Upper lobe of left lung (tissue), 6 donors: ENCODE measurements around the gene KRTAP4-9. TPM values are rescaled to one million over a fixed set of nuclear protein-coding genes. Genes with fewer than 3 reads are reported as not detected.
A peak's percentile ranks its signal among the peaks of the same experiment; 100 is the strongest.
"Not testable (repeated sequence)": the region's sequence is repeated elsewhere in the genome, so short reads cannot be mapped to it uniquely, and the experiment has no call there.

Experiments
- ATAC-seq, 2 donors: fragments of 200-7000 bp; cut with Tn5 transposase; one replicate each; pipeline ENCODE4 v1.9.1; 2022; ENCODE audit warnings: mild to moderate bottlenecking in 2 of 2, moderate library complexity in 2 of 2; ENCODE audit not compliant: low FRiP score in 2 of 2
- DNase-seq, 2 donors: peaks; one replicate each; pipeline ENCODE4 v3.0.0-alpha.2; 2019 to 2020
- H3K27ac ChIP-seq, 4 donors: fragments of 200-600 bp; sonication (generic); one replicate each; pipeline ENCODE4 v1.5.1; 2016 to 2019
- H3K27me3 ChIP-seq, 4 donors: fragments of 200-600 bp; sonication (generic); one replicate each; pipeline ENCODE4 v1.5.1; 2017 to 2019
- H3K36me3 ChIP-seq, 4 donors: fragments of 200-600 bp; sonication (generic); one replicate each; pipeline ENCODE4 v1.5.1; 2016 to 2019
- H3K4me1 ChIP-seq, 4 donors: fragments of 200-600 bp; sonication (generic); one replicate each; pipeline ENCODE4 v1.5.1; 2018 to 2019
- H3K4me3 ChIP-seq, 4 donors: fragments of 200-600 bp; sonication (generic); one replicate each; pipeline ENCODE4 v1.5.1; 2017 to 2019; ENCODE audit warnings: mild to moderate bottlenecking in 2 of 4, moderate library complexity in 1 of 4
- H3K9me3 ChIP-seq, 4 donors: fragments of 200-600 bp; sonication (generic); one replicate each; pipeline ENCODE4 v1.5.1; 2018 to 2019
- CTCF ChIP-seq, 6 experiments: fragments of 450-650 bp in 4 of 6; fragments of 200-600 bp in 2 of 6; sonication (generic) in 2 of 6; IDR thresholded peaks; one replicate each; pipeline ENCODE4 v1.5.1; 2016 to 2019; ENCODE audit warnings: antibody characterized with exemption in 6 of 6
- EP300 ChIP-seq, 4 donors: sonication (generic); formaldehyde crosslinking; IDR thresholded peaks; one replicate each; pipeline ENCODE4 v1.5.1; 2017; ENCODE audit warnings: antibody characterized with exemption in 4 of 4, control low read depth in 2 of 4
- POLR2A ChIP-seq, 4 donors: fragments of 450-650 bp; IDR thresholded peaks; one replicate each; pipeline ENCODE4 v1.5.1; 2016 to 2017; ENCODE audit warnings: antibody characterized with exemption in 4 of 4, mild to moderate bottlenecking in 2 of 4
- POLR2AphosphoS5 ChIP-seq, 2 donors: sonication (generic); formaldehyde crosslinking; IDR thresholded peaks; one replicate each; pipeline ENCODE4 v1.5.1; 2017; ENCODE audit warnings: antibody characterized with exemption in 2 of 2
- WGBS, 2 donors: methylation state at CpG; one replicate each; pipeline ENCODE4 v1.1.5; 2017 to 2018; 5-methylcytosine and 5-hydroxymethylcytosine counted together
- total RNA-seq, 6 donors: library from RNA; depleted of rRNA in 4 of 6; stranded (reverse); fragments of >200 nt in 4 of 6; gene quantifications; one replicate each; pipeline versions ENCODE4 v1.1.0 to v1.2.1, GENCODE V29; 2016 to 2021
- donor health status: DM: no; HTN: no; CAD: no; lungs with moderate emphysema.
- donor health status: DM: no; HTN: yes; CAD: no; lungs with severe emphysema.

Gene KRTAP4-9
- total RNA-seq, 6 donors from 2014 or later, result not detected

- H3K27ac ChIP-seq, result no peak overlapping the region
- no peaks in the 10 kb centered on the region for H3K36me3 ChIP-seq
- H3K9me3 ChIP-seq, result no peaks in the 10 kb centered on the region
- DNase-seq, result no peak
- TF ChIP-seq POLR2A (IDR thresholded peaks at IDR 0.05) (no peak), CTCF (IDR thresholded peaks at IDR 0.05) (no peak), EP300 (IDR thresholded peaks at IDR 0.05) (no peak), POLR2AphosphoS5 (IDR thresholded peaks at IDR 0.05) (no peak)
- H3K27me3 ChIP-seq, result no peaks in the 10 kb centered on the region
- H3K4me3 ChIP-seq, result no peak overlapping the region
- WGBS, 2 donors, result 100% methylated on average over 2 of the region's 2 CpGs
- no peak for ATAC-seq
- H3K4me1 ChIP-seq, result no peaks in the 10 kb centered on the region
These were observed 19.9 kb downstream of the KRTAP4-9 start for GRCh38 chr17:41125064-41125463.

GRCh38 chr17:41126412-41126811 lies 21.2 kb downstream of the KRTAP4-9 start:
- no peak overlapping the region for H3K27ac ChIP-seq
- WGBS, 2 donors, result 75 to 79% methylated on average over 3 of the region's 3 CpGs
- no peaks in the 10 kb centered on the region for H3K4me1 ChIP-seq
- DNase-seq (no peak), ATAC-seq (no peak)
- H3K27me3 ChIP-seq, result no peaks in the 10 kb centered on the region
- H3K36me3 ChIP-seq, result no peaks in the 10 kb centered on the region
- no peaks in the 10 kb centered on the region for H3K9me3 ChIP-seq
- TF ChIP-seq EP300 (IDR thresholded peaks at IDR 0.05) (no peak), CTCF (IDR thresholded peaks at IDR 0.05) (no peak), POLR2A (IDR thresholded peaks at IDR 0.05) (no peak), POLR2AphosphoS5 (IDR thresholded peaks at IDR 0.05) (no peak)
- no peak overlapping the region for H3K4me3 ChIP-seq

- no peaks in the 10 kb centered on the region for H3K36me3 ChIP-seq
- no peak overlapping the region for H3K4me3 ChIP-seq
- H3K27ac ChIP-seq, result no peak overlapping the region
- 56 to 61% methylated on average over 1 of the region's 1 CpG for WGBS, 2 donors
- TF ChIP-seq EP300 (IDR thresholded peaks at IDR 0.05) (no peak), CTCF (IDR thresholded peaks at IDR 0.05) (no peak), POLR2A (IDR thresholded peaks at IDR 0.05) (no peak), POLR2AphosphoS5 (IDR thresholded peaks at IDR 0.05) (no peak)
- no peaks in the 10 kb centered on the region for H3K4me1 ChIP-seq
- H3K9me3 ChIP-seq, result no peaks in the 10 kb centered on the region
- ATAC-seq, result no peak
- no peak for DNase-seq
- H3K27me3 ChIP-seq, result no peaks in the 10 kb centered on the region
These were observed 22.2 kb downstream of the KRTAP4-9 start for GRCh38 chr17:41127371-41127770.

GRCh38 chr17:41131979-41132378 lies 26.8 kb downstream of the KRTAP4-9 start:
- H3K4me3 ChIP-seq, result no peak overlapping the region
- DNase-seq (no peak), ATAC-seq (no peak)
- no peaks in the 10 kb centered on the region for H3K4me1 ChIP-seq
- 78 to 87% methylated on average over 3 of the region's 3 CpGs for WGBS, 2 donors
- no peaks in the 10 kb centered on the region for H3K9me3 ChIP-seq
- no peak overlapping the region for H3K27ac ChIP-seq
- no peak for TF ChIP-seq POLR2AphosphoS5 (IDR thresholded peaks at IDR 0.05)
- no peak for TF ChIP-seq CTCF (IDR thresholded peaks at IDR 0.05)
- no peak for TF ChIP-seq EP300 (IDR thresholded peaks at IDR 0.05)
- no peak for TF ChIP-seq POLR2A (IDR thresholded peaks at IDR 0.05)
- H3K36me3 ChIP-seq, result no peaks in the 10 kb centered on the region
- H3K27me3 ChIP-seq, result no peaks in the 10 kb centered on the region

GRCh38 chr17:41133880-41134735 lies 28.9 kb downstream of the KRTAP4-9 start:
- Histone ChIP-seq H3K9me3 (no peaks in the 10 kb centered on the region), H3K27me3 (no peaks in the 10 kb centered on the region), H3K27ac (no peak overlapping the region), H3K4me1 (no peaks in the 10 kb centered on the region), H3K36me3 (no peaks in the 10 kb centered on the region), H3K4me3 (no peak overlapping the region)
- TF ChIP-seq POLR2AphosphoS5 (IDR thresholded peaks at IDR 0.05), result no peak
- no peak for TF ChIP-seq CTCF (IDR thresholded peaks at IDR 0.05)
- TF ChIP-seq POLR2A (IDR thresholded peaks at IDR 0.05), result no peak
- no peak for TF ChIP-seq EP300 (IDR thresholded peaks at IDR 0.05)
- no peak for ATAC-seq
- DNase-seq, result no peak
- WGBS, 2 donors, result 52 to 56% methylated on average over 2 of the region's 2 CpGs

- peaks cover 4 to 29% (median 13%) of the 10 kb centered on the region in 4 donors for H3K9me3 ChIP-seq
- DNase-seq, result peak in 1 of 2 donors; percentile 77
- H3K4me1 ChIP-seq, H3K27me3 ChIP-seq, ATAC-seq, H3K36me3 ChIP-seq, H3K27ac ChIP-seq, H3K4me3 ChIP-seq: not testable (repeated sequence)
- WGBS, 2 donors, result 79 to 88% methylated on average over 9 to 12 of the region's 12 CpGs
These were observed 34.7 kb downstream of the KRTAP4-9 start for GRCh38 chr17:41139865-41140264.
